Stimulated activated naive B cell treated with anti-CD40 and anti-IgM and Interleukin-4, amounts not matched to agents 10 μg/mL and 1 μg/mL and 100 μg/mL, for 72 hours (primary cell): ENCODE measurements around the gene CACNA2D4.

Source experiments
- ATAC-seq, 2 donors: fragments of 150-1000 bp; cut with Tn5 transposase; replicated peaks; 2 replicates each; pipeline ENCODE4 v1.10.0; 2021; ENCODE audit warnings: moderate library complexity in 1 of 2
- DNase-seq: peaks from one replicate; pipeline ENCODE4 v3.0.0; 2021
- H3K27ac Mint-ChIP-seq: one replicate; pipeline ENCODE4 v1.8.0; 2022; ENCODE audit warnings: mild to moderate bottlenecking, mixed read lengths
- H3K27me3 Mint-ChIP-seq, 2 donors: one replicate each; pipeline ENCODE4 v1.8.0; 2022; ENCODE audit warnings: mixed read lengths in 2 of 2
- H3K36me3 Mint-ChIP-seq, 2 donors: one replicate each; pipeline ENCODE4 v1.8.0; 2022; ENCODE audit warnings: mixed read lengths in 2 of 2, mild to moderate bottlenecking in 1 of 2
- H3K4me1 Mint-ChIP-seq, 2 donors: one replicate each; pipeline ENCODE4 v1.8.0; 2022; ENCODE audit warnings: mixed read lengths in 2 of 2, mild to moderate bottlenecking in 1 of 2
- H3K4me3 Mint-ChIP-seq, 2 donors: one replicate each; pipeline ENCODE4 v1.8.0; 2022; ENCODE audit warnings: mild to moderate bottlenecking in 2 of 2, mixed read lengths in 2 of 2, moderate library complexity in 1 of 2
- H3K9me3 Mint-ChIP-seq, 2 donors: one replicate each; pipeline ENCODE4 v1.8.0; 2022; ENCODE audit warnings: mixed read lengths in 2 of 2, mild to moderate bottlenecking in 1 of 2

CACNA2D4 gene

DNA sequence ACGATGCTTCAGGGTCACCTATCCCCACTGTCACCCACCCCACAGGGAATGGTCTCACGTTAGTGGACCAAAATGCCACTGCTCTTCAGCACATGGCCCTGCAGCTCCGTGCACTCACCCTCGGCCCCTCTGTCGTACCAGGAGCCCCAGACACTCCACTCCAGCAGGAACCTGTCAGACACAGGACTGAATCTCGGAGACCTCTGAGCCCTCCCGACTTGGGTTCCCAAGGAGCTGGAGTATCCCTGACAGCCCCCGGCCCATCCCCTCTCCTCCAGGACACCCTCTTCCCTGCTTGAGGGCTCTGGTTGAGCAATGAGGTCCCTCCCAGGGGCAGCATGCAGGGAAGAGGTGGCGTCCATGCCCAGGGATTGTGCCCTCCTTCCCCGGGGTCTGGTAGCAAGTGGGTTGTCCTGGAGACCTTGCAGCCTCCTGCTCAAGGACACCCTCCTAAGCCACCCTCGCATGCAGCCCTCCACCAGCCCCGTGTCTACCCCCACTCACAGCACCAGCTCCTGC, 118.5 kb downstream of the CACNA2D4 start:
- Mint-ChIP-seq H3K4me3 (no peak overlapping the region), H3K9me3 (peaks cover 2 to 5% of the 10 kb centered on the region in 2 donors), H3K4me1 (peaks cover 27 to 40% of the 10 kb centered on the region in 2 donors), H3K27me3 (no peaks in the 10 kb centered on the region), H3K27ac (no peak overlapping the region), H3K36me3 (no peaks in the 10 kb centered on the region)
- ATAC-seq (no peak), DNase-seq (no peak)

DNA sequence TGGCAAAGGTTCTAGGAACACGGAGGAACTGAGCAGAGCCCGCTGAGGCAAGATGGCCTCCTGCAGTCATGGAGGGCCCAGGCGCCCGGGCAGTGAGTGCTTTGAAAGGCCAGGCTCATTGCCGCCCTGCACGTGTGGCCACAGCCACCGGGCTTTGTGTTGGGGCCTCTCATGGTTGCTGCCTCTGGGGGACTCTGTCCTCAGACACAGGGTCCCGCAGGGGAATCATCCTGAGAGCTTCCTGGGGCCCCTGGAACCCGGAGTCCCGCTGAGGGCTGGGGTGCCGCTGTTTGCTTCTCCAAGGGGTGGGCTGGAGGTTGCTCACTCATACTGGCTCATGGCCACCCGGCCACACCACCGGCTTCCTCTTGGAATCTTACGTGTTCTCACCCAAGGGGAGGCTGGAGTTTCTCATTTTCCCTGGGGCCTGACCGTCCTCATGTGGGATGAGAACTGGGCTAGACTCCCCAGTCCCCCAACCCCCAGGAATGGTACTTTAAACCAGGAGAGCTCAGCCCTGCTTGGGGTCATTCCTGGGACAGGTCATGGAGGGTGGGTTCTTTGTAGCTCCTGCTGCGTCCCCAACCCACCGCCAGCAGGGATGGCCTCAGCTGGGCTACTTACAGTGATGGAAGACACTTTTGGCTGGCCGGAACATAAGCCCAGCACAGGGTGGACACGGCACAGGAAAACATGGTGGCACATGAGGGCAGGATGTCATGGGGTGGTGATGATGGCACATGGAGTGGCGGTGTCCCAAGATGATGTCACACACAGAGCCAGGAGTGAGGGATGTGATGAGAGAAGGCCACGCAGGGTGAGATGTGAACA, 119.2 kb downstream of the CACNA2D4 start:
- no peak for ATAC-seq
- Mint-ChIP-seq H3K9me3 (peaks cover 0 to 1% of the 10 kb centered on the region in 2 donors), H3K36me3 (no peaks in the 10 kb centered on the region), H3K27me3 (no peaks in the 10 kb centered on the region), H3K4me3 (no peak overlapping the region), H3K27ac (no peak overlapping the region), H3K4me1 (peaks cover 23 to 34% of the 10 kb centered on the region in 2 donors)
- DNase-seq: no peak

DNA sequence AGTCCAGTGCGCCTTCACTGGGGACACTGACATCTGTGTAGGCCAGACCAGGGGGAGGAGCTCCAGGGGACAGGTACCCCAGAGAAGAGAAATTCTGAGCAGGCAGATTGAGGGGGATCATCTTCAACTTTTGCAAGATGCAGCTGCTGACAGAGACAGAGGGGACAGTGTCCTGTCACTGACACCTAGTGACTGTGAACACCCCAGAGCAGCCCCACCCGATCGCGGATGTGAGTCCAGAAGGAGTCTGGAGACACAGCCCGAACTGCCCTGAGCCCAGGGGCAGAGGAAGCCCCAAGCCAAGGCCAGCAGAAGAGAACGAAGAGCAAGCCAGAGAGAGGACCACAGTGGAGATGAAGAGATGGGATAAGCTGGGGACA, 119.8 kb downstream of the CACNA2D4 start:
- Mint-ChIP-seq H3K36me3 (no peaks in the 10 kb centered on the region), H3K4me1 (peaks cover 23 to 33% of the 10 kb centered on the region in 2 donors), H3K9me3 (no peaks in the 10 kb centered on the region), H3K27me3 (no peaks in the 10 kb centered on the region), H3K27ac (no peak overlapping the region), H3K4me3 (no peak overlapping the region)
- DNase-seq: no peak
- no peak for ATAC-seq

DNA sequence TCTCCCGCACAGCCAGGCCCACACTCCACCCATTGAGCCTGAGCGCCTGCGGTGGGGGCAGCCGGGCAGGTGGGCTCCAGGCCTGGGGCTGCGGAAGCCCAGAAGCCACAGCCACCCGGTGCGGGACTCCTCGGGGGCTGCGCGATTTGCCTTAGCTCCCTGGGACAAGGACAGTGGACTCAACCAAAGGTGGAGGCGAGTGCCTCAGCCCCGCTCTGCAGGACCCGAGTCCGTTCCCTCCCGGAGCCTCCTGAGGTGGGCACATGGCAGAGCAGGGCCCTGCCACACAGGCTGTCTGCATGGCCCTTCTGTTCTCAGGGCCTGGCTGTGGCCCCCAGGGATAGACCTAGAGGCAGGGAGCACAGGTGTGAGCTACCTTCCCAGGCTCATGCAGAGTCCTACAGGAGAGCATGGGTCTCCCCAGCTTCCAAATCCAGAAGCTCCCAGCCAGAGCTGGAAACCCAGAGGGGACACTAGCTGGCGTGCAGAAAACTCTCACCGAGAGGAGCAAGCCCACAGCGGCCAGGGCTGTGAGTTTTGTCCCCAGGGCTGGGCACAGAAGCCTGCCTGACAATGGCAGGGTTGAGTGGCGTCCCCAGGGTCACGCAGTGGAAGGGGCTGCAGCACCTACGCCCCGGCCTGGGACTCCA, 120.3 kb downstream of the CACNA2D4 start:
- H3K4me3 Mint-ChIP-seq: peak overlapping the region in 1 of 2 donors; percentile 89
- ATAC-seq (no peak), DNase-seq (no peak)
- no peaks in the 10 kb centered on the region for H3K9me3 Mint-ChIP-seq
- no peak overlapping the region for H3K27ac Mint-ChIP-seq
- peaks cover 0 to 3% of the 10 kb centered on the region in 2 donors for H3K36me3 Mint-ChIP-seq
- peaks cover 23 to 33% of the 10 kb centered on the region in 2 donors for H3K4me1 Mint-ChIP-seq
- no peaks in the 10 kb centered on the region for H3K27me3 Mint-ChIP-seq

DNA sequence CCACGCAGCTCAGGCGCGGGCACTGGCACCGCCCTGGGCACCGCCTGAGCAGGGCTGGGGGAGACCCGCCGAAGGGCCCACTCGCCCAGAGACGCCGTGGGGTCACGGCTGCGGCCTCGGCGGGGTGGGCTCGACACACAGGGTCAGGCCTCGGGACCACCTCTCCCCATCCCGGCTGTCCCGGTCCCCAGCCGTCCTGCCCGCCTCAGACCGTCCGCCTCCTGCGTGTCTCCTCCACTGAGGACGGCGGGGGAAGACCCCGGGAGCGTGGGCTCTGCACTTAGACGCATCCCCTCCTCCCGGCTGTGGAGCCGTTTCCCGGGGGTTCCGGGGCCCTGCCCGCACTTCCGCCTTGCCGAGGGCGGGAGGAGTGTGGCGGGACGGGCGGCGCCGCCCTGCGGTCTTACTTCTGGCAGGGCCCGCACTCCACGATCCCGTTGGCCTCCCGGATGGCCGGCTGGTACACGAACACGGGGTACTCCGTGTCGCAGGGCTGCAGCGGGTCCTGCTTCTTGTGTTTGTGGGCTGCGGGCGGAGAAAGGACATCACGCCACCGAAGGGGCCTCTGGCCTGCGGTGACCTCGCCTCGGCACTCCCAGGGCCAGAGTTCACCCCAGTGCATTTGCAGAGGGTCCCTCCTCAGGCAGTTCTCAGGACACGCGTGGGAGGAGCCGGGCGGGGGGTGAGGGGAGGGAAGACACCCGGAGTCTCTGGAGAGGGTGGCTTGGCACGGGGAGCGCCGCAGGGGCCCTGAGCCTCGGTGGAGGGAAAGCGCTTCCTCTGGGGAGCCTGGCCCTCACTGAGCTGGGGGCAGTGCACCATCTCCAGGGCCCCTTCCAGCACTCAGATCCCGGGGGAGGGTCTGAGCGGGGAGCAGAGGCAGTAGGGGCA, 121.2 kb downstream of the CACNA2D4 start:
- peaks cover 23 to 33% of the 10 kb centered on the region in 2 donors for H3K4me1 Mint-ChIP-seq
- peak; percentile 27 for DNase-seq

DNA sequence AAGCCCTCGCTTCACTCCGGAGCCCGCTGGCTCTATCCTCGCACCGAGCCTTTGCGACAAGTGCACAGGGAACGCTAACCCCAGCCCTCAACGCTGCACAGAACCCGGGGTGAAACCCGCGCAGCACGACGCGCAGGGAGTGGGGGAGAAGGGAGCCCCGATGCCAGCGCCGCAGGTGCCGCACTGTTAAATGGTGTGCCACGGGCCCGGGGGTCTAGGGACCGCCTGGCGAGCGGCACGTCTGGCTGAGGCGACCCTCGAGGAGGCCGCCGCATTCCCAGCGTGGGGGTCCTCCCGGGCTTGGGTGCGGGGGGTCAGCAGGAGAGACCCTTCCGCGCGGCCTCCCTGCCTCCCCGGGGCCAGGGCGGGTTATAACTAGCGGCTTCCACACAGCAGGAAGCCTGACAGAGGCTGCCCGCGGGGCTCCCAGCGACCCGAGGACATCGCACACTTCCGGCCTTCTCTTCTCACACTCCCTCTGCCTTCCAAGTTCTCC, 121.9 kb downstream of the CACNA2D4 start:
- ATAC-seq (peak; percentile 26), DNase-seq (no peak)
- H3K4me3 Mint-ChIP-seq: peak overlapping the region; percentile 88 to 89
- peaks cover 25 to 37% of the 10 kb centered on the region in 2 donors for H3K4me1 Mint-ChIP-seq
- H3K36me3 Mint-ChIP-seq: peaks cover 4 to 6% of the 10 kb centered on the region in 2 donors
- no peaks in the 10 kb centered on the region for H3K9me3 Mint-ChIP-seq
- H3K27ac Mint-ChIP-seq: peak overlapping the region; percentile 91
- H3K27me3 Mint-ChIP-seq: no peaks in the 10 kb centered on the region

More for the DNA sequence above, 121.2 kb downstream of the CACNA2D4 start:
- Mint-ChIP-seq H3K9me3 (no peaks in the 10 kb centered on the region), H3K27ac (peak overlapping the region; percentile 87), H3K27me3 (no peaks in the 10 kb centered on the region), H3K4me3 (peak overlapping the region; percentile 88 to 89), H3K36me3 (peaks cover under 1 to 4% of the 10 kb centered on the region in 2 donors)
- peak; percentile 4 to 12 for ATAC-seq

DNA sequence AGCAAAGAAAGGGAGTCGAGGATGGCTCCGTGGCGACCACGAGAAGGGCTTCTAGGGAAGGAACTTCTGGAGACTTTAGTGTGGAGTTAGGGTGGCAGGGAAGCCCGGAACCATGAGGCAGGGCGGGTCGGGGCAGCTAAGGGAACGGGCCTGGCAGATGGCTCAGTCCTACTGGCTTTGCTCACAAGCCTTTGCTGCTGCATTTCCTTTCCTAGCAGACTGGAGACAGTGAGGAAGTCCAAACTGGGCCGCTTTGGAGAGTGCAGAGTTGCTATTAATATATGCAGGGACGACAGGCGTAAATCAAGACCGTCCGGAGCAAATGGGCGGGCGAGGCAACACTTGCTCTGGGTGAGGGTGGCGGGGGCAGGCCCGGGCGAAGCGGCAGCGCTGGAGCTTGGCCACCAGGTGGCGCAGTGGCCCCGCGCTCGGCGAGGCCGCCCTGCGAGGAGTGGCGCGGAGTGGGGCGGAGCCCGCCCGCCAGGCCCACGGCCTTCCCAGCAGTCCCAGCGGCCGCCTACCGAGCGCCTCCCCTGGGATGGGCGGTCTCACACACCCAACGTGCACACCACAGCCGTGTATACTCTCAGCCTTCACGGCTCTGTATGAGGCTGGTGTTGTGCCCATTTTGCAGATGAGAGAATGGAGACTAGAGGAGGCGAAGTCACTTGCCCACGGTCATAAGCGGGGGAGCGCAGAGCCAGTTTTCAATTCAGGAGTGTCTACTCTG, 122.5 kb downstream of the CACNA2D4 start:
- peak overlapping the region; percentile 91 for H3K27ac Mint-ChIP-seq
- H3K4me1 Mint-ChIP-seq: peaks cover 29 to 37% of the 10 kb centered on the region in 2 donors
- peaks cover 4 to 7% of the 10 kb centered on the region in 2 donors for H3K36me3 Mint-ChIP-seq
- ATAC-seq (peak; percentile 93 to 95), DNase-seq (peak; percentile 91)
- H3K9me3 Mint-ChIP-seq: no peaks in the 10 kb centered on the region
- H3K27me3 Mint-ChIP-seq: no peaks in the 10 kb centered on the region
- H3K4me3 Mint-ChIP-seq: peak overlapping the region; percentile 88 to 89

DNA sequence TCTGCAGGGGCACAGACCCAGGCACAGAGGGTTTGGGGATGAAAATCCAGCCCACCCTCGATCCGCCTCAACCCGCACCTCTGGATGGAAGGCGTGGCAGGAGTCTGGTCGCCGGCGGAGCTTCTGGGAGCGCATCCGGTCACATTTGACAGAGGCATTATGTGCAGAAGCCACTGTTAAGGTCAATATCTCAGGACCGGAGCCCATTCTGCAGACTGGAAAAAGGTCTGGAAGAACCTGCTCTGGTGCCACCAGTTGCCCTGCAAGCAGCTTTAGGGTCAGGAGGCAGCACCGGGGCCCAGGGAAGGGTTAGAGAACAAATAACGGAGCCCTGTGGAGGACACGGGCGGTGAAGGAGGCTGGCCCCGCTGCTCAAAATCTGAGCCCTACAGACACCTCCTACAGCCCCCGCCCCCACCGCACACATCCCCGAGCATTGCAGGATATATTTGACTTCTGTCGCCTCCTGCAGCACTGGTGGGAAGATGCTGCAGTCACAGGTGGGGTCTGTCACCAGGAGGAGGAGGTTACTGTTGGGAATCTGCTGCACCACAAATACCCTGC, 123.1 kb downstream of the CACNA2D4 start:
- DNase-seq: no peak
- peaks cover 26 to 34% of the 10 kb centered on the region in 2 donors for H3K4me1 Mint-ChIP-seq
- ATAC-seq: no peak
- H3K27ac Mint-ChIP-seq: peak overlapping the region; percentile 33
- H3K36me3 Mint-ChIP-seq: peaks cover 6 to 14% of the 10 kb centered on the region in 2 donors
- no peaks in the 10 kb centered on the region for H3K27me3 Mint-ChIP-seq
- H3K4me3 Mint-ChIP-seq: peak overlapping the region in 1 of 2 donors; percentile 89
- no peaks in the 10 kb centered on the region for H3K9me3 Mint-ChIP-seq

DNA sequence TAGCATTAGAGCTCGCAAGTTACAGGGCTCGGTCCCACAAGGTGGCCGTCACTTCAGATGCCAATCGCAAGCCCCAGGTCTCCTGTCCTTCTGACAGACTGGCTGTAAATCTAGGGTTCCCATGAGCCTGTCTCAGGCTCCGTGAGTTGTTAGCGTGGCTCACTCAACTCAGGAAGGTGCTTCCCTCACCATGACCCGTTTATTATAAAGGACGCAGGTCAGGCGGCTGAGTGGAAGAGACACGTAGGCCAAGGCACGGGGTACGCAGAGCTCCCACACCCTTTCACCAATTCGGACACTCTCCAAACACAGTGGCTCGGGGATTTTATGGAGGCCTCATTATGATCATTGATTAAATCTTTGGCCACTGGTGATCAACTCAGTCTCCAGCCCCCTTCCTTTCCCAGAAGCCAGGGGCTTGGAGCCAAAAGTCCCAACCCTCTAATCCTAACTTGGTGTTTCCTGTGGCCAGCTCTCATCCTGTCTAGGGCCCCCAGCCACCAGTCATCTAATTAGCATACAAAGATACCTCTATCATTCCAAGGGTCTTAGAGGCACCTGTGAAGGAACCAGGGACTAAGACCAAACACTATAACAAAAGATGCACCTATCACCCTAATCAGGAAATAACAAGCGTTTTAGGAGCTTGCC, 123.9 kb downstream of the CACNA2D4 start:
- no peaks in the 10 kb centered on the region for H3K9me3 Mint-ChIP-seq
- peaks cover 20 to 27% of the 10 kb centered on the region in 2 donors for H3K4me1 Mint-ChIP-seq
- DNase-seq (no peak), ATAC-seq (no peak)
- H3K36me3 Mint-ChIP-seq: peaks cover 8 to 14% of the 10 kb centered on the region in 2 donors
- H3K27me3 Mint-ChIP-seq: no peaks in the 10 kb centered on the region
- no peak overlapping the region for H3K27ac Mint-ChIP-seq
- H3K4me3 Mint-ChIP-seq: no peak overlapping the region

DNA sequence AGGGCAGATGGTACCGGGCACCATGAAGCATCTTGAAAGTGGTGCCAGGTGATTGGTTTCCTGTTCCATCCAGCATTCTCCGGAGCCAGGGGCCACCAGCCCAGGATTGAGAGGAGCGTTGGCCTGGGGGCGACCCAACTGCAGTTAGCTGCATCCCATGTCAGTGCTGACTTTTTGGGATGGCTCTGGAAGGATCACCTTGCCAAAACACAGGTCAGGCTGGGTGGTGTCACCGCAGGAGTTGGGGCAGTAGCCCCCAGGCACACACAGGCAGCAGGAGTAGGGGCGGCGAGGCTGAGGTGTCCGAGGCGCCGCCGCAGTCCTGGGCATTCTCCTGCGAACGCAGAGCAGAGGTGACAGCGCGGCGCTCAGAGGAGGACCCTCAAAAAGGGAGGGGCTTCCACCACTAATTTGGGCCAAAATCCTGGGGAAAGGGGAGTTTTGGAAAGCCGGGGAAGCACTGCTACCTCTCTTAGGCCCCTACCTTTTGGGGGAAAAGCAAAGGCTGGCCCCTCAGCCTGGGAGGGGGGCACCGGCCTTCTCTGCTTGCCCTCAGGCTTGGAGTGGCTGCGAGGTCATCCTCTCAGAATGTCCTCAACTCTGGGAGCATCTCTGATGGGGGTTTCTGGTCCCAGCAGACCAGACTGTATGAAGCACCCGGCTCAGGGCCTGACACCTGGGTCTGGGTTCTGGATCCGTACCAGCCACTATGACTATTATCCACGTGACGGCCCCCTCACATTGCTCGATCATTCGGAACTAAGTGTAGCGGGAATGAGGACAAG, 124.8 kb downstream of the CACNA2D4 start:
- H3K4me3 Mint-ChIP-seq: no peak overlapping the region
- peaks cover 8 to 14% of the 10 kb centered on the region in 2 donors for H3K36me3 Mint-ChIP-seq
- H3K27ac Mint-ChIP-seq: peak overlapping the region; percentile 78
- no peaks in the 10 kb centered on the region for H3K27me3 Mint-ChIP-seq
- H3K9me3 Mint-ChIP-seq: no peaks in the 10 kb centered on the region
- ATAC-seq: no peak
- peaks cover 15 to 24% of the 10 kb centered on the region in 2 donors for H3K4me1 Mint-ChIP-seq
- DNase-seq: no peak

DNA sequence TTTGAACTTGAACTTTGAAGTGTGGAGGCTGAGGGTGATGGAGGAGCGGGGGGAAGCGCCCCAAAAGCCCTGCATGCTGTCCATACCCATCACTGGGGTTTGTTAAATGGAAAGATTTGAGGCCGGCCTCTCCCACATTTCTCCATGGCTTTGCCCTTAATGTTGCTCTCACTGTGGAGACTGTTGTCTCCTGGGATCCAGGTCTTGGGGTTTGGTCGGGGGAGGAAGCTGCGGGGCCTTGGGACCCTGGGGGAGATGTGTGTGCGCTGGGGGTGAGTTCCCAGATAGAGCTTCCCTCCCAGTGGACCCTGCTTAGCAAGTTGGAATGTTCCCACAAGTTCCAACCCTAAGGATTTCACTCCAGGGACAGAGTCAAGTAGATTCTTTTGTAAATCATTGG, 126.0 kb downstream of the CACNA2D4 start:
- no peak overlapping the region for H3K4me3 Mint-ChIP-seq

More for the DNA sequence above, 126.0 kb downstream of the CACNA2D4 start:
- peak overlapping the region; percentile 25 for H3K27ac Mint-ChIP-seq
- peaks cover 15 to 24% of the 10 kb centered on the region in 2 donors for H3K4me1 Mint-ChIP-seq
- H3K27me3 Mint-ChIP-seq: no peaks in the 10 kb centered on the region
- DNase-seq (no peak), ATAC-seq (no peak)
- H3K9me3 Mint-ChIP-seq: no peaks in the 10 kb centered on the region
- peaks cover 11 to 18% of the 10 kb centered on the region in 2 donors for H3K36me3 Mint-ChIP-seq
